H1 (cell line): ENCODE measurements around the gene EHD2. TPM values are rescaled to one million over a fixed set of nuclear protein-coding genes. Genes with fewer than 3 reads are reported as not detected.
A peak's percentile ranks its signal among the peaks of the same experiment; 100 is the strongest.

Experiments used
- CTCF ChIA-PET: fragments of 300-600 bp; sonication (Branson Sonifier 250); formaldehyde crosslinking; loops from one replicate; lab custom pipeline; 2021; ENCODE audit not compliant: partially characterized antibody; lab: Charles Lee
- POLR2A ChIA-PET: fragments of 300-600 bp; sonication (Branson Sonifier 250); formaldehyde crosslinking; loops from one replicate; lab custom pipeline; 2021; ENCODE audit warnings: inconsistent platforms; ENCODE audit not compliant: partially characterized antibody; lab: Charles Lee
- DNase-seq, 2 experiments: peaks; one replicate each; pipeline versions ENCODE4 v3.0.0 to v3.0.0-alpha.2; 2010 to 2022; ENCODE audit warnings: low spot score in 2 of 2, low read depth in 1 of 2, mixed read lengths in 1 of 2
- FAIRE-seq: peaks from 2 replicates; lab custom pipeline; 2011; peaks lifted over from hg19 to GRCh38; lab: Jason Lieb, UNC
- H2AFZ ChIP-seq: 2 replicates; pipeline ENCODE4 v1.8.1; 2012; ENCODE audit warnings: low read length, inconsistent platforms
- H2AK5ac ChIP-seq: 2 replicates; pipeline ENCODE4 v1.6.1; 2013; ENCODE audit warnings: low read depth, low read length
- H2BK120ac ChIP-seq: replicated peaks from 2 replicates; pipeline ENCODE3; 2013; ENCODE audit warnings: low read depth, low read length, inconsistent platforms
- H2BK12ac ChIP-seq: 2 replicates; pipeline ENCODE4 v1.6.1; 2013; ENCODE audit warnings: low read depth, low read length
- H2BK15ac ChIP-seq: 2 replicates; pipeline ENCODE4 v1.6.1; 2013; ENCODE audit warnings: low read length
- H2BK20ac ChIP-seq: 2 replicates; pipeline ENCODE4 v1.6.1; 2013; ENCODE audit warnings: low read length
- H2BK5ac ChIP-seq: 2 replicates; pipeline ENCODE4 v1.6.1; 2013; ENCODE audit warnings: low read depth, low read length
- H3K14ac ChIP-seq: 2 replicates; pipeline ENCODE4 v1.6.1; 2013; ENCODE audit warnings: inconsistent platforms; ENCODE audit not compliant: insufficient read length
- H3K18ac ChIP-seq: 2 replicates; pipeline ENCODE4 v1.6.1; 2013; ENCODE audit warnings: low read length; ENCODE audit errors: extremely low read depth
- H3K23ac ChIP-seq: 2 replicates; pipeline ENCODE4 v1.6.1; 2013; ENCODE audit warnings: inconsistent platforms; ENCODE audit not compliant: insufficient read length
- H3K23me2 ChIP-seq: 2 replicates; pipeline ENCODE4 v1.6.1; 2013; ENCODE audit warnings: low read depth, low read length
- H3K27ac ChIP-seq: 2 replicates; pipeline ENCODE4 v1.6.1; 2011; ENCODE audit warnings: low read depth, low read length, inconsistent platforms
- H3K27me3 ChIP-seq, 4 experiments: replicated peaks in 1 of 4; 1 replicate in 1 of 4; 2 replicates in 3 of 4; pipeline versions ENCODE4 v1.6.1 to v1.8.1; 2011 to 2013; ENCODE audit warnings: low read length in 3 of 4, mild to moderate bottlenecking in 3 of 4, inconsistent platforms in 2 of 4, mixed read lengths in 2 of 4, moderate library complexity in 1 of 4; ENCODE audit not compliant: control insufficient read depth in 3 of 4, insufficient read depth in 3 of 4; ENCODE audit errors: extremely low read depth in 1 of 4
- H3K36me3 ChIP-seq, 4 experiments: 2 replicates each; pipeline versions ENCODE4 v1.6.1 to v1.8.1; 2011 to 2013; ENCODE audit warnings: mild to moderate bottlenecking in 4 of 4, low read length in 3 of 4, moderate library complexity in 2 of 4, control low read depth in 1 of 4, inconsistent platforms in 1 of 4; ENCODE audit not compliant: insufficient read depth in 4 of 4, control insufficient read depth in 2 of 4
- H3K4ac ChIP-seq: replicated peaks from 2 replicates; pipeline ENCODE3; 2013; ENCODE audit warnings: low read length, low read depth, mixed read lengths, inconsistent platforms; ENCODE audit not compliant: insufficient read length
- H3K4me1 ChIP-seq, 4 experiments: replicated peaks in 1 of 4; 1 replicate in 1 of 4; 2 replicates in 3 of 4; pipeline versions ENCODE4 v1.6.1 to v1.8.1; 2011 to 2013; ENCODE audit warnings: low read length in 3 of 4, inconsistent platforms in 2 of 4, mixed read lengths in 1 of 4; ENCODE audit not compliant: insufficient read depth in 4 of 4, control insufficient read depth in 3 of 4
- H3K4me2 ChIP-seq, 2 experiments: 2 replicates each; pipeline versions ENCODE4 v1.6.1 to v1.8.1; 2011 to 2013; ENCODE audit warnings: low read depth in 2 of 2, low read length in 2 of 2, control low read depth in 1 of 2, inconsistent platforms in 1 of 2, mild to moderate bottlenecking in 1 of 2; ENCODE audit not compliant: insufficient read depth in 1 of 2
- H3K4me3 ChIP-seq, 4 experiments: fragments of 200-600, 300-600 bp in 1 of 4; sonication (generic), shearing (Covaris generic), sonication (Bioruptor Twin) in 1 of 4; 2 replicates each; pipeline versions ENCODE4 v1.5.1 to v1.8.1; 2011 to 2016; ENCODE audit warnings: low read length in 4 of 4, low read depth in 3 of 4, control low read depth in 2 of 4, inconsistent platforms in 2 of 4, mild to moderate bottlenecking in 2 of 4, mixed read lengths in 1 of 4, moderate library complexity in 1 of 4; ENCODE audit not compliant: insufficient read depth in 2 of 4; ENCODE audit errors: extremely low read depth in 1 of 4
- H3K56ac ChIP-seq: replicated peaks from 2 replicates; pipeline ENCODE3; 2013; ENCODE audit warnings: low read depth, mild to moderate bottlenecking, mixed read lengths, low read length, inconsistent platforms; ENCODE audit not compliant: insufficient read length
- H3K79me1 ChIP-seq: 2 replicates; pipeline ENCODE4 v1.6.1; 2013; ENCODE audit warnings: low read depth, low read length, control low read depth
- H3K79me2 ChIP-seq, 2 experiments: 2 replicates each; pipeline versions ENCODE4 v1.6.1 to v1.8.1; 2012 to 2013; ENCODE audit warnings: low read length in 2 of 2, mild to moderate bottlenecking in 2 of 2, inconsistent platforms in 1 of 2; ENCODE audit not compliant: insufficient read depth in 2 of 2, control insufficient read depth in 1 of 2
- H3K9ac ChIP-seq, 4 experiments: replicated peaks in 1 of 4; 1 replicate in 1 of 4; 2 replicates in 3 of 4; pipeline versions ENCODE4 v1.6.1 to v1.8.1; 2011 to 2013; ENCODE audit warnings: low read depth in 3 of 4, low read length in 3 of 4, control low read depth in 2 of 4, mild to moderate bottlenecking in 2 of 4, moderate library complexity in 2 of 4, inconsistent platforms in 1 of 4; ENCODE audit errors: extremely low read depth in 1 of 4
- H3K9me3 ChIP-seq, 2 experiments: 2 replicates each; pipeline versions ENCODE4 v1.6.1 to v1.8.1; 2012 to 2013; ENCODE audit warnings: mild to moderate bottlenecking in 2 of 2, moderate library complexity in 2 of 2, control low read depth in 1 of 2, inconsistent platforms in 1 of 2, low read depth in 1 of 2, low read length in 1 of 2, mixed read lengths in 1 of 2; ENCODE audit not compliant: insufficient read depth in 2 of 2
- H4K20me1 ChIP-seq, 2 experiments: replicated peaks in 1 of 2; 2 replicates each; pipeline versions ENCODE3 to v1.8.1; 2011 to 2013; ENCODE audit warnings: inconsistent platforms in 2 of 2, low read length in 2 of 2, mild to moderate bottlenecking in 1 of 2; ENCODE audit not compliant: insufficient read depth in 2 of 2, control insufficient read depth in 1 of 2
- H4K5ac ChIP-seq: 2 replicates; pipeline ENCODE4 v1.6.1; 2013; ENCODE audit warnings: low read length, low read depth, mixed read lengths, inconsistent platforms; ENCODE audit not compliant: insufficient read length
- H4K8ac ChIP-seq: 2 replicates; pipeline ENCODE4 v1.8.0; 2013; ENCODE audit warnings: mild to moderate bottlenecking, moderate library complexity, low read length, inconsistent platforms; ENCODE audit not compliant: insufficient read depth; ENCODE audit errors: extremely low read depth
- H4K91ac ChIP-seq: replicated peaks from 2 replicates; pipeline ENCODE3; 2013; ENCODE audit warnings: low read length, mixed read lengths, inconsistent platforms; ENCODE audit not compliant: insufficient read length
- JUND ChIP-seq: IDR thresholded peaks from 2 replicates; pipeline ENCODE4 v1.6.1; 2011; ENCODE audit warnings: mild to moderate bottlenecking, improper control_type of control experiment, low read length
- SIX5 ChIP-seq: IDR thresholded peaks from 2 replicates; pipeline ENCODE4 v1.6.1; 2011; ENCODE audit warnings: mild to moderate bottlenecking, low read depth, low read length
- TEAD4 ChIP-seq: IDR thresholded peaks from 2 replicates; pipeline ENCODE4 v1.6.1; 2012; ENCODE audit warnings: low read depth, low read length, inconsistent platforms, mixed read lengths
- WGBS, 2 experiments: shearing (Covaris generic) in 1 of 2; methylation state at CpG; one replicate each; pipeline versions ENCODE4 v1.1.6 to v1.1.7; 2013 to 2015; ENCODE audit warnings: low lambda C conversion rate in 2 of 2, mixed read lengths in 2 of 2, inconsistent platforms in 1 of 2, low coverage in 1 of 2, missing lambda C conversion rate in 1 of 2; ENCODE audit not compliant: insufficient replicate concordance in 2 of 2, insufficient coverage in 1 of 2, insufficient read length in 1 of 2; ENCODE audit errors: extremely low coverage in 1 of 2, missing lambda C conversion rate in 1 of 2; 5-methylcytosine and 5-hydroxymethylcytosine counted together
- polyA plus RNA-seq, 7 experiments: library from polyadenylated mRNA; depleted of rRNA in 3 of 7; stranded (reverse) in 5 of 7; unstranded in 2 of 7; fragments of >200 nt in 5 of 7; fragments of 200-250 nt in 2 of 7; gene quantifications; 1 replicate in 5 of 7; 2 replicates in 1 of 7; 4 replicates in 1 of 7; pipeline versions ENCODE4 v1.2.1 to v1.2.3, GENCODE V29; 2011 to 2013; ENCODE audit warnings: missing spikeins in 2 of 7, mixed read lengths in 2 of 7
- total RNA-seq: library from RNA; stranded (reverse); fragmentation: NEBNext Ultra II Directional; extraction: Animal tissue kit (Norgen Biotek cat#: 25700); gene quantifications from 2 replicates; pipeline ENCODE4 v1.2.1, GENCODE V29; 2021

The EHD2 gene
- total and polyA plus RNA-seq, 2 of the 8 experiments (the other 6 are each of a cell fraction or from before 2014, with no cell fraction given): 4.5 to 14.3 TPM

DNA sequence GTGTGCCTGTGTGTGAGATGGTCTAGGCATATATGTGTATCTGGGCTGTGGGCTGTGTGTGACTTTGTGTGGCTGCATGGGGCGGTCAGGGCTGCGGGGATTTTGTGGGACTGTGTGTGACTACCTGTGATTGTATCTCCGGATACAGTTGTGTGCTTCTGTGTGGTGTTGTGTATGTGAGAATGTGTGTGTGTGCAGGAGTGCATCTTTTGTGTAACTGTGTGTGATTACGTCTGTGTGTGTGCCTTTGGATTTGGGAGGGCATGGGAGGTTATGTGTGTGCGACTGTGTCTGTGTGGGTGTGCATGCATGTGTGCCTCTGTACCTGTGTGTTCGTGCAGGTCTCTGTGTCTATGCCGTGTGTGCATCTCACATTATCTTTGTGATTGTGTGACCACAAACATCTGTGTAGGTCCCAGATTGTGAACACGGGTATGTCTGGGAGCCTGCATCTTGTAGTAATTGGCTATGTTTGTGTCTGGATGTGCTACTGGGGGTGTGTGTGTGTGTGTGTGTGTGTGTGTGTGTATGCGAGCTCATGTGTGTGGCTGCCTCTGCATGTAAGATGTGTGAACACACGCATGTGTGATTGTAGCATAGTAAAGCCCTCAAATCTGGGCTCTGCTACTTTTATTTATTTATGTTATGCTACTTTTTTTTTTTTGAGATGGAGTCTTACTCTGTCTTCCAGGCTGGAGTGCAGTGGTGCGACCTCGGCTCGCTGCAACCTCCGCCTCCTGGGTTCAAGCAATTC lies 7.6 kb downstream of the EHD2 start:
- Histone ChIP-seq H3K4me1 (peaks cover 0 to 4% (median 3%) of the 10 kb centered on the region in 4 experiments; a peak in 4 of 7 replicates), H2BK12ac (no peak overlapping the region), H3K4ac (no peak overlapping the region), H3K36me3 (no peaks in the 10 kb centered on the region), H4K5ac (no peak overlapping the region), H3K14ac (no peak overlapping the region), H3K23me2 (no peaks in the 10 kb centered on the region), H2BK120ac (no peak overlapping the region), H4K8ac (no peak overlapping the region), H4K91ac (peak overlapping the region; percentile 40), H3K9ac (no peak overlapping the region), H2AFZ (no peak overlapping the region), H2BK5ac (no peak overlapping the region), H3K27ac (no peak overlapping the region), H3K27me3 (no peaks in the 10 kb centered on the region), H2BK20ac (no peak overlapping the region), H3K23ac (no peak overlapping the region), H3K4me2 (no peak overlapping the region), H3K79me2 (no peaks in the 10 kb centered on the region), H3K56ac (peak overlapping the region; percentile 39)
- POLR2A ChIA-PET: no interaction called here
- DNase-seq: no peak
- CTCF ChIA-PET: interaction anchor here (15.9 kb wide), 1 partner anchor 6 kb away, joined by 143 read pairs; the partner anchor contains the start of gene EHD2
- TF ChIP-seq TEAD4 (no peak), SIX5 (no peak), JUND (no peak)
- TF ChIP-seq, all 59 proteins: peak for 0
- 89% methylated on average over 12 of the region's 14 CpGs; no CpG with 5 or more reads in 1 of the 2 experiments for WGBS, 2 experiments
- Histone ChIP-seq H4K20me1 (peaks cover 0 to 4% of the 10 kb centered on the region in 2 experiments), H2AK5ac (no peak overlapping the region), H3K18ac (no peak overlapping the region), H3K4me3 (no peak overlapping the region), H3K79me1 (no peaks in the 10 kb centered on the region), H2BK15ac (peak overlapping the region; percentile 36; the same call in 1 of the 2 replicates), H3K9me3 (no peaks in the 10 kb centered on the region)
- no peak for FAIRE-seq
